PC-9 (cell line): ENCODE data around the gene NTF4.

Experiments
- CTCF ChIP-seq: fragments of 200-600 bp; sonication (generic); conservative IDR thresholded peaks from 2 replicates; pipeline ENCODE4 v1.6.1; 2017; ENCODE audit warnings: mixed run types, antibody characterized with exemption, mild to moderate bottlenecking, moderate library complexity
- EZH2 ChIP-seq: fragments of 200-600 bp; sonication (generic); IDR thresholded peaks from 2 replicates; pipeline ENCODE4 v1.8.0; 2017; ENCODE audit warnings: antibody characterized with exemption, low read depth

GRCh38 chr19:49109051-49109450, 44.4 kb upstream of the NTF4 start:
- TF ChIP-seq CTCF (no peak), EZH2 (no peak)
